RPMI7951 (cell line): ENCODE results near the gene SLC8A2. TPM values are rescaled to one million over a fixed set of nuclear protein-coding genes. Genes with fewer than 3 reads are reported as not detected.

Experiments used
- DNase-seq: peaks from one replicate; pipeline ENCODE4 v3.0.0-alpha.2; 2012; ENCODE audit warnings: low read depth
- total RNA-seq: library from RNA; depleted of rRNA; stranded (reverse); fragments of >200 nt; shearing (Covaris generic); gene quantifications from 2 replicates; pipeline ENCODE4 v1.2.3, GENCODE V29; 2014

The SLC8A2 gene
- total RNA-seq, 1 experiment from 2014 or later = 2.3 TPM

GRCh38 chr19:47503130-47503825 is 31.6 kb upstream of the SLC8A2 start:
- no peak for DNase-seq

DNA sequence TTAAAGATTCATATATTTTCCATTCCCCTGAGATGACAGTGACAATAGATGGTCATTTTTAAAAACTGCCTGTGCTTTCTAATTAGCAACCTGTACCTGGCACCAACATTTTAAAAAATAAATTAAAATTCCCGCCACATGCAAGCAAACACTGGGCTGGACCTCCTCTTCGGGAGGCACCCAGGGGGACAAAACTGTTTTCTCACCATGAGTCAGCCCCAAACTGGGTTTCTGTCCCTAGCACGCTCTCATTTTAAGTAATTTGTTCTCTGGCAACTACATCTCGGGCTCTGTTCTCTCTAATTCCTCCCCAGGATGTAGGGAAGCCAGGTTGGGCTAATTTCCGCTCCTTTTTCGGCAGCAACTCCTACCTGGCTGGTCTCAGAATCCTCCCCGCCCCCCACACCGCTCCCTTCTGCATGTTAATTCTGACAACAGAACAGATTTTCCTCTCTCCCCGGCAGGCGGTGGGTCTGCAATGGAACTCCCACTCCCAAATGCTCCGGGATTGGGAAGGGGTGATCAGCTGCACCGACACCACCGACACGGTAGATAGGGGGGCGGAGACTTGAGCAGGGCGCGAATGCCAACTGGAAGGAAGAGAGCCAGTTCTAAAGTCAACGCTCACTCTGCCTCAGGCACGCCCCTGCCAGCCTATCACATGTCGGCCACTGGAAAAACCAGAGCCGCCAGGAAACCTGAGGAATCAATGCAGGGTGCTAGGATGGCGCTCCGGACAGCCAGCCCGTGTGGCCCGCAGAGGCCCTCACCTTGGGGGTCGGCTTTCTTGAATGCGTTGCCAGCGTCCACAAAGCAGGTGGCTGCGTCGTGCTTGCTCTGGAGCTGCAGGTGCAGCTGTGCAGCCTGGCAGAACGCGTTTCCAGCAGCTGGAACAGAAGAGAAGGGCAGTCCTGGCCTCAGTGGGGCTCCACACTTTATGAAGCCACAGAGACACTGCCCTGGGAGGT is 28.5 kb upstream of the SLC8A2 start:
- DNase-seq = no peak

DNA sequence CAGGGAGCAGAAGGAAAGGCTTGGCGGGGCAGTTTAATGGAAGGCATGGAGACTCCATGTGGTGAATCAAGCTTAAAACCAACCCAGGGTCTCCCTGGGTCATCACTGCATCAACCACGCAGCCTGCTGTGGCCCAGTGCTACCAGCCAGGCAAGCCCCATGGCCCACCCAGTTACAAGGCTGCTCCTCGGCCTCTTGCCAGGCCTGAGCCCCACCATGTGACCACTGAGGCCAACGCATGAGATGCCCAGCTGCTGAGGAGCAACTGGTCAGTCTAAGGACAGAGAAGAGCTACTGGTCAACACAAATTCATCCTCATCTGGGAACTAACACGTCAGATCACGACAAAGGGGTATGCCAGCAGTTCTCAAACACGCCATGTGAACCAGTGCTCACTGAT is 27.7 kb upstream of the SLC8A2 start:
- no peak for DNase-seq

DNA sequence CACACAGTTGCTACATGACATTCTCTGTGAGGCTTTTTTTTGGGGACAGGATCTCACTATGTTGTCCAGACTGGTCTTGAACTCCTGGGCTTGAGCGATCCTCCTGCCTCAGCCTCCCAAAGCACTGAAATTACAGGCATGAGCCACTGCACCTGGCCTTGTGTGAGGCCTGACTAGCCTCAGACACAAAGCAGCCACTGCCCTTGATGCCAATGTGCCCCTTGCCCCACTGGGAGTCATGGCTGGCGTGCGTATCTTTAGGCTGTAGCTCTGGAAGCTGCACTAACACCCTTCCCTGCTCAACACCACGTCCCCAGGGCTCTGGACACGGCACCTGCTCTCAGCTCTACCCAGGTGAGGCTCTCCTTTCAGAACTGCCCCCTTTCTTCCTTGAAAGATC is 26.9 kb upstream of the SLC8A2 start:
- no peak for DNase-seq

DNA sequence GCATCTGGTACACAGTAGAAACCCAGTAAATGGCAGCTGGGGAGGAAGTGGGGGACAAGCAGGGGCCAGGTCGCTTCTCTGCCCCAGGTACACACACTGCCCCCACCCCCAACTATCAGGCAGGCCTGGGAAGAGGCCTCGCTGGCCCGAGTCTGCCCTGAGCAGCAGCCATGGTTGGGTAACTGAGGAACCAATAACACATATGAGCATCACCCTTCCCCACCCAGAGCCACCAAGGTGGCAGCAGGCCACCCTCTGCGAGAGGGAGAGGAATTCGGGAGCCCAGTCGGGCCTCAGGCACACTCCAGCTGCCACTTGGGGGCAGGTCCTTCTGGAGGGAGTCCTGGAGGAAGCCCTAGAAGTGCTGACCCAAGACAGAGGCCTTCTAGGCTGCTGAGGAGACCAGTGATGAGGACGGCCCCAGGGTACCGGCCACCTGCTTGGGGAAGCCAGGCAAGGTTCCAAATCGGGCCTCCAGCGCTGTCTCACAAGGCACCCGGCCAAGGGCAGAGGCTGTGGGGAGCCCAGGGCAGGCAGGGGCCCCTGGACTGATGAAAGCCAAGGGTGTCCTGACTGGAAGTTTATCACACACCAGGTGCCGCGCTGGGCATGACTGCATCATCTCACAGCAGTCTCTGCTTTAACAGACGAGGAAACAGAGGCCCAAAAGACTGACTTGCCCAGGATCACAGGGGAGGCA is 26.3 kb upstream of the SLC8A2 start:
- peak; percentile 29 for DNase-seq

- no peak for DNase-seq
Observed at GRCh38 chr19:47497050-47497766, 25.5 kb upstream of the SLC8A2 start.

- no peak for DNase-seq
Observed at GRCh38 chr19:47495478-47496372, 24.0 kb upstream of the SLC8A2 start.

DNA sequence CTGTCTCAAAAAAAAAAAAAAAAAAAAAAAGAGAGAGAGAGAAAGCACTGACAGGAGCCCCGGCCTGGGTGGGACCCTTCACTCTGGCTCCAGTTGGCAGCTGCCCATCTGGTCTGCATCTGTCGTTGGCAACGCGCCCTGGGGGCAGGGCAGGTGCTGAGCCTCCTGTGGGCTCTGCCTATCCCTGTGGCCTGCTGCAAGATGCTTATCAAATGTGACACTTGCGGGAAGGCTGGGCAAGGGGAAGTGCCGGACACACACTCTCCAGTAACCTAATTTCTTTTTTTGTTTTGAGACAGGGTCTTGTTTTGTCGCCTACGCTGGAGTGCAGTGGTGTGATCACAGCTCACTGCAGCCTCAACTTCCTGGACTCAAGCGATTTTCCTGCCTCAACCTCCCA is 23.0 kb upstream of the SLC8A2 start:
- no peak for DNase-seq

DNA sequence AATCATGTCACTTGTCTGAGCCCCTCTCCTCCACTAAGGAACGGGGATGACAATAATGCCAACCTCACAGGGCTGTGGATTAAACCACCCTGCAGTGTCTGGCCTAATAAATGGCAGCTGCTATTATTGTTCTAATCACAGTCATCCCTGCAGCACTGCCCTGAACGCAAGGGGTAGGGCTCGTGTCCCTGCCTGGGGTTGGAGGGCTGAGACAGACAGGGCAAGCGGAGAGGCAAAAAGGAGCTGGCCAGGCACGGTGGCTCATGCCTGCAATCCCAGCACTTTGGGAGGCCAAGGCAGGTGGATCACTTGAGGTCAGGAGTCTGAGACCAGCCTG is 22.5 kb upstream of the SLC8A2 start:
- DNase-seq = no peak

- no peak for DNase-seq
Observed at GRCh38 chr19:47493378-47494210, 21.9 kb upstream of the SLC8A2 start.

GRCh38 chr19:47492571-47493377 is 21.1 kb upstream of the SLC8A2 start:
- no peak for DNase-seq

DNA sequence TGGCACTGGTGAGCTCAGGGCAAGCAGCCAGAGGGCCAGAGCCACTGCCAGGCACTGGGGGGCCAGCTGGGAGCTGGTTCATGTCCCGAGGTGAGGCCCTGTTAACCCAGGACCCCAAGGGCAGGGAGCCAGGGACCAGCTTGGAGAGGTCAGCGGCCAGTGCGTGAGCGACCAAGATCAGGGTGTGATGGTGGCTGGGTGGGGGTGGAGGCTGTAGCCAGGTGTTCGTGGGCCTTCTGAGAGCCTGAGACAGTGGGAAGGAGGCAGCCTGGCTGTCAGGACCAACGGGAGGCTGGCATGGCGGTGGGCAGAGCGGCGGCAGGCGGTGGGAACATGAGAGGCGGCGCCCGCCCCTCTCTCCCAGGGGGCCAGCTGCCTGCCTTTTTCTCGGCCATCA is 20.4 kb upstream of the SLC8A2 start:
- no peak for DNase-seq

GRCh38 chr19:47491358-47492136 is 19.9 kb upstream of the SLC8A2 start:
- DNase-seq = no peak

- no peak for DNase-seq
Observed at GRCh38 chr19:47490847-47491246, 19.2 kb upstream of the SLC8A2 start.

DNA sequence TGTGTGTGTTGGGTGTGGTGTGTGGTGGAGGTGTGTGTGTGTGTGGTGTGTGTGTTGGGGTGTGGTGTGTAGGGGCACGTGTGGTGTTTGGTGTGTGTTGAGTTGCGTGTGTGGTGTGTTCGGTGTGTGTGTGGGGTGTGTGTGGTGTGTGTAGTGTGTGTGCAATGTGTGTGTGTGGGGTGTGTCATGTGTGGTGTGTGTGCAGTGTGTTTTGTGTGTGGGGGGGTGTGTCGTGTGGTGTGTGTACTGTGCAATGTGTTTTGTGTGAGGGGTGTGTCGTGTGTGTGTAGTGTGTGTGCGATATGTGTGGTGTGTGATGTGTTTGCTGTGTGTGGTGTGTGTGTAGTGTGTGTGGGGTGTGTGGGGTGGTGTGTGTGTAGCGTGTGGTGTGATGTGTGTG is 18.3 kb upstream of the SLC8A2 start:
- no peak for DNase-seq

- no peak for DNase-seq
Observed at GRCh38 chr19:47489072-47489914, 17.6 kb upstream of the SLC8A2 start.
